DND-41 (cell line): ENCODE results near the gene ANO6.

Experiments used
- EZH2 ChIP-seq: IDR thresholded peaks from 3 replicates; pipeline ENCODE4 v1.6.1; 2012; ENCODE audit warnings: borderline replicate concordance, low read depth, mild to moderate bottlenecking, moderate library complexity, low read length, inconsistent platforms; ENCODE audit not compliant: severe bottlenecking
- TF ChIP-seq, protein P1 (sequence below): IDR thresholded peaks from 2 replicates; pipeline ENCODE4 v1.5.1; 2012; ENCODE audit warnings: borderline replicate concordance, low read length, moderate library complexity, mild to moderate bottlenecking; ENCODE audit not compliant: poor library complexity, severe bottlenecking; ENCODE audit errors: extremely low read depth

DNA sequence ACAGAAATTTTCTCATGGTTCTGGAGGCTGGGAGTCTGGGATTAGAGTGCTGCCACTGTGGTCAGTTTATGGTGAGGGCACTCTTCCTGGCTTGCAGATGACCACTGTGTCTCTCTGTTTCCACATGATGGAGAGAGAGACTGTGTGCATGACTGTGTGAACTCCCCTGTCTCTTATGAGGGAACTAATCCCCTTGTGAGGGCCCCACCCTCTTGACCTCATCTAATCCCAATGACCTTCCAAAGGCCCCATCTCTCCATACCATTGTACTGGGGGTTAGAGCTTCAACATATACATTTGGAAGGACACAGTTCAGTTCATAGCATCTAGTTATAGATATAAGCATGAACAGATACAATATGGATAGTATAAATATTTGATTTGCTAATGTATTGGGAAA is 31.7 kb downstream of the ANO6 start:
- TF ChIP-seq, protein P1, sequence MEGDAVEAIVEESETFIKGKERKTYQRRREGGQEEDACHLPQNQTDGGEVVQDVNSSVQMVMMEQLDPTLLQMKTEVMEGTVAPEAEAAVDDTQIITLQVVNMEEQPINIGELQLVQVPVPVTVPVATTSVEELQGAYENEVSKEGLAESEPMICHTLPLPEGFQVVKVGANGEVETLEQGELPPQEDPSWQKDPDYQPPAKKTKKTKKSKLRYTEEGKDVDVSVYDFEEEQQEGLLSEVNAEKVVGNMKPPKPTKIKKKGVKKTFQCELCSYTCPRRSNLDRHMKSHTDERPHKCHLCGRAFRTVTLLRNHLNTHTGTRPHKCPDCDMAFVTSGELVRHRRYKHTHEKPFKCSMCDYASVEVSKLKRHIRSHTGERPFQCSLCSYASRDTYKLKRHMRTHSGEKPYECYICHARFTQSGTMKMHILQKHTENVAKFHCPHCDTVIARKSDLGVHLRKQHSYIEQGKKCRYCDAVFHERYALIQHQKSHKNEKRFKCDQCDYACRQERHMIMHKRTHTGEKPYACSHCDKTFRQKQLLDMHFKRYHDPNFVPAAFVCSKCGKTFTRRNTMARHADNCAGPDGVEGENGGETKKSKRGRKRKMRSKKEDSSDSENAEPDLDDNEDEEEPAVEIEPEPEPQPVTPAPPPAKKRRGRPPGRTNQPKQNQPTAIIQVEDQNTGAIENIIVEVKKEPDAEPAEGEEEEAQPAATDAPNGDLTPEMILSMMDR = no peak
- TF ChIP-seq EZH2 = no peak
